Adipose tissue (tissue), 3 donors: Measurements from ENCODE around the gene TFAP2D. TPM values are rescaled to one million over a fixed set of nuclear protein-coding genes. Genes with fewer than 3 reads are reported as not detected.

Source experiments
- H3K27ac ChIP-seq: one replicate; pipeline ENCODE4 v1.5.1; 2013; ENCODE audit warnings: low read depth, low read length
- WGBS, 3 donors: extraction: QIAGEN DNeasy Blood & Tissue Kit; methylation state at CpG; one replicate each; pipeline ENCODE4 v1.1.7; 2013; 5-methylcytosine and 5-hydroxymethylcytosine counted together
- polyA plus RNA-seq, 3 donors: library from polyadenylated mRNA; stranded (reverse); fragments of 200-250 nt; gene quantifications; one replicate each; pipeline ENCODE4 v1.2.3, GENCODE V29; 2013
- donor health status: healthy with polysubstance abuse.
- donor health status: Bipolar disorder and iron deficiency.
- donor health status: healthy.

TFAP2D gene
- polyA plus RNA-seq = under 1 TPM in 1 of 3 donors, not detected in 2; 0.22 TPM

GRCh38 chr6:50713226-50713625 lies at the start of gene TFAP2D:
TFAP2D (plus strand) TSS chr6:50713526; CDS start chr6:50714056, 530 bp downstream.
- no peak within 1 kb of the TSS for H3K27ac ChIP-seq
- WGBS, 3 donors = 2 to 4% (median 2%) methylated on average over 4 of the region's 4 CpGs

GRCh38 chr6:50663806-50664205 lies 49.5 kb upstream of the TFAP2D start:
- no peak overlapping the region for H3K27ac ChIP-seq
- 84 to 90% (median 88%) methylated on average over 1 of the region's 1 CpG for WGBS, 3 donors

GRCh38 chr6:50666089-50666488 lies 47.2 kb upstream of the TFAP2D start:
- WGBS, 3 donors = 77 to 88% (median 81%) methylated on average over 3 of the region's 3 CpGs
- no peak overlapping the region for H3K27ac ChIP-seq

GRCh38 chr6:50681213-50681824 lies 32.0 kb upstream of the TFAP2D start:
- 56 to 77% (median 70%) methylated on average over 4 of the region's 4 CpGs for WGBS, 3 donors
- no peak overlapping the region for H3K27ac ChIP-seq

GRCh38 chr6:50689210-50689609 lies 24.1 kb upstream of the TFAP2D start:
- H3K27ac ChIP-seq = no peak overlapping the region
- 71 to 89% (median 85%) methylated on average over 3 of the region's 3 CpGs for WGBS, 3 donors

GRCh38 chr6:50691814-50692495 lies 21.4 kb upstream of the TFAP2D start:
- WGBS, 3 donors = 63 to 82% (median 79%) methylated on average over 4 of the region's 4 CpGs
- no peak overlapping the region for H3K27ac ChIP-seq

- H3K27ac ChIP-seq = no peak overlapping the region
Measured at GRCh38 chr6:50698546-50698945, 14.8 kb upstream of the TFAP2D start.

GRCh38 chr6:50699051-50699775 lies 14.1 kb upstream of the TFAP2D start:
- WGBS, 3 donors = 17 to 24% (median 17%) methylated on average over 11 of the region's 11 CpGs
- H3K27ac ChIP-seq = no peak overlapping the region

- WGBS, 3 donors = 3 to 7% (median 6%) methylated on average over 23 of the region's 23 CpGs
- H3K27ac ChIP-seq = no peak overlapping the region
Measured at GRCh38 chr6:50706575-50706974, 6.8 kb upstream of the TFAP2D start.

GRCh38 chr6:50707191-50707590 lies 6.1 kb upstream of the TFAP2D start:
- H3K27ac ChIP-seq = no peak overlapping the region
- WGBS, 3 donors = 2 to 3% (median 3%) methylated on average over 7 of the region's 7 CpGs

- no peak overlapping the region for H3K27ac ChIP-seq
- 2 to 4% (median 3%) methylated on average over 27 of the region's 27 CpGs for WGBS, 3 donors
Measured at GRCh38 chr6:50707652-50708300, 5.5 kb upstream of the TFAP2D start.

GRCh38 chr6:50708664-50709365 lies 4.5 kb upstream of the TFAP2D start:
- WGBS, 3 donors = 10 to 13% (median 12%) methylated on average over 22 of the region's 22 CpGs
- no peak overlapping the region for H3K27ac ChIP-seq

- 4 to 8% (median 7%) methylated on average over 6 of the region's 6 CpGs for whole genome bisulfite sequencing, 3 donors
- H3K27ac ChIP-seq = no peak overlapping the region
Measured at GRCh38 chr6:50709366-50709734, 4.0 kb upstream of the TFAP2D start.

GRCh38 chr6:50711686-50712085 lies 1.6 kb upstream of the TFAP2D start:
- 9 to 16% (median 9%) methylated on average over 7 of the region's 7 CpGs for WGBS, 3 donors

GRCh38 chr6:50712291-50712690 lies 1.0 kb upstream of the TFAP2D start:
- 0 to 4% (median 2%) methylated on average over 2 of the region's 2 CpGs for WGBS, 3 donors
- no peak overlapping the region for H3K27ac ChIP-seq

More at GRCh38 chr6:50711686-50712085, 1.6 kb upstream of the TFAP2D start:
- no peak overlapping the region for H3K27ac ChIP-seq

- H3K27ac ChIP-seq = no peak overlapping the region
- 2 to 5% (median 4%) methylated on average over 25 to 27 of the region's 27 CpGs for WGBS, 3 donors
Measured at GRCh38 chr6:50713977-50714486, 706 bp downstream of the TFAP2D start.

GRCh38 chr6:50714487-50715379 lies 1.4 kb downstream of the TFAP2D start:
- H3K27ac ChIP-seq = no peak overlapping the region
- 2 to 4% (median 3%) methylated on average over 51 of the region's 51 CpGs for WGBS, 3 donors
